Muscle layer of duodenum (tissue), 2 donors: ENCODE data around the gene ABCG2.

Experiments
- H3K27ac ChIP-seq: one replicate; pipeline ENCODE4 v1.7.0; 2013; ENCODE audit warnings: mild to moderate bottlenecking, low read length
- H3K27me3 ChIP-seq: one replicate; pipeline ENCODE4 v1.7.0; 2013; ENCODE audit warnings: low read depth, mild to moderate bottlenecking, control low read depth, low read length
- H3K36me3 ChIP-seq, 2 donors: one replicate each; pipeline ENCODE4 v1.7.0; 2013; ENCODE audit warnings: low read length in 2 of 2, control low read depth in 1 of 2, mild to moderate bottlenecking in 1 of 2; ENCODE audit not compliant: insufficient read depth in 2 of 2, control insufficient read depth in 1 of 2
- H3K4me1 ChIP-seq, 2 donors: one replicate each; pipeline ENCODE4 v1.7.0; 2013; ENCODE audit warnings: low read length in 2 of 2, mild to moderate bottlenecking in 2 of 2, control low read depth in 1 of 2, moderate library complexity in 1 of 2; ENCODE audit not compliant: insufficient read depth in 2 of 2, control insufficient read depth in 1 of 2
- H3K4me3 ChIP-seq, 2 donors: one replicate each; pipeline ENCODE4 v1.7.0; 2013; ENCODE audit warnings: low read length in 2 of 2, low read depth in 1 of 2, mild to moderate bottlenecking in 1 of 2
- H3K9me3 ChIP-seq, 2 donors: one replicate each; pipeline ENCODE4 v1.7.0; 2013; ENCODE audit warnings: low read length in 2 of 2, control low read depth in 1 of 2, mild to moderate bottlenecking in 1 of 2; ENCODE audit not compliant: control insufficient read depth in 1 of 2
- donor health status: healthy.

Gene ABCG2

GRCh38 chr4:88093874-88094273 is 64.6 kb downstream of the ABCG2 start:
- no peaks in the 10 kb centered on the region for H3K4me1 ChIP-seq
- no peaks in the 10 kb centered on the region for H3K27me3 ChIP-seq
- no peaks in the 10 kb centered on the region for H3K36me3 ChIP-seq
- no peak overlapping the region for H3K27ac ChIP-seq
- no peaks in the 10 kb centered on the region for H3K9me3 ChIP-seq
- no peak overlapping the region for H3K4me3 ChIP-seq

- no peaks in the 10 kb centered on the region for H3K4me1 ChIP-seq
Measured at GRCh38 chr4:88091378-88091777, 67.1 kb downstream of the ABCG2 start.

GRCh38 chr4:88090898-88091297 is 67.5 kb downstream of the ABCG2 start:
- no peaks in the 10 kb centered on the region for H3K9me3 ChIP-seq
- H3K4me3 ChIP-seq: no peak overlapping the region
- no peaks in the 10 kb centered on the region for H3K27me3 ChIP-seq
- no peaks in the 10 kb centered on the region for H3K4me1 ChIP-seq
- H3K27ac ChIP-seq: no peak overlapping the region
- no peaks in the 10 kb centered on the region for H3K36me3 ChIP-seq

More at GRCh38 chr4:88091378-88091777, 67.1 kb downstream of the ABCG2 start:
- Histone ChIP-seq H3K36me3 (no peaks in the 10 kb centered on the region), H3K27me3 (no peaks in the 10 kb centered on the region), H3K4me3 (no peak overlapping the region), H3K27ac (no peak overlapping the region), H3K9me3 (no peaks in the 10 kb centered on the region)

GRCh38 chr4:88087004-88087403 is 71.4 kb downstream of the ABCG2 start:
- Histone ChIP-seq H3K9me3 (no peaks in the 10 kb centered on the region), H3K27me3 (no peaks in the 10 kb centered on the region), H3K4me1 (no peaks in the 10 kb centered on the region), H3K27ac (no peak overlapping the region), H3K36me3 (no peaks in the 10 kb centered on the region), H3K4me3 (no peak overlapping the region)

DNA sequence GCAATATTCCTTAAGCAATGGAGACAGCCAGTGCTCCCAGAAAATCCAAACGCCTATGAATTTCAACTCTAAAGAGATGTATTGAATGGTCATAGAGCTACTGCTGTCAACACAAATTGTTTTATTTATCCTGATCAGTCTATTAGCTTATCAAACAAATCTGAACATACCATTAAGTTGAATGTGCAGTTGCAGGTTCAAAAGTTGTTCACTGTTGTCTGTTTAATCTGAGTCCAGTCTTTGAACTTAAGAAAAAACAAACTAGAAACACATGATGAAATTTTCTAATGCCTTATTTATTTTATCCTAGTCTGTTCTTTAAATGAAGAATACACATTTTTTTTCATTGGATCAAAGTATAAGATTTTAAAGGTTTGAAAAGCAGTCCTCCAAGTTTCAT is 77.8 kb downstream of the ABCG2 start:
- H3K27ac ChIP-seq: no peak overlapping the region
- peaks cover 4 to 16% of the 10 kb centered on the region in 2 donors for H3K36me3 ChIP-seq
- no peaks in the 10 kb centered on the region for H3K4me1 ChIP-seq
- no peaks in the 10 kb centered on the region for H3K9me3 ChIP-seq
- H3K4me3 ChIP-seq: no peak overlapping the region
- no peaks in the 10 kb centered on the region for H3K27me3 ChIP-seq

- Histone ChIP-seq H3K9me3 (no peaks in the 10 kb centered on the region), H3K27me3 (no peaks in the 10 kb centered on the region), H3K36me3 (peaks cover 15 to 33% of the 10 kb centered on the region in 2 donors), H3K4me3 (no peak overlapping the region), H3K27ac (no peak overlapping the region), H3K4me1 (no peaks in the 10 kb centered on the region)
Measured at GRCh38 chr4:88078579-88078978, 79.9 kb downstream of the ABCG2 start.

- Histone ChIP-seq H3K27ac (no peak overlapping the region), H3K4me3 (no peak overlapping the region), H3K36me3 (peaks cover 15 to 33% of the 10 kb centered on the region in 2 donors)
Measured at GRCh38 chr4:88077911-88078524, 80.4 kb downstream of the ABCG2 start.

GRCh38 chr4:88075336-88075735 is 83.1 kb downstream of the ABCG2 start:
- H3K4me3 ChIP-seq: no peak overlapping the region
- no peaks in the 10 kb centered on the region for H3K27me3 ChIP-seq
- no peaks in the 10 kb centered on the region for H3K9me3 ChIP-seq
- no peak overlapping the region for H3K27ac ChIP-seq
- no peaks in the 10 kb centered on the region for H3K4me1 ChIP-seq
- H3K36me3 ChIP-seq: peaks cover 25 to 57% of the 10 kb centered on the region in 2 donors

More at GRCh38 chr4:88077911-88078524, 80.4 kb downstream of the ABCG2 start:
- H3K4me1 ChIP-seq: no peaks in the 10 kb centered on the region
- no peaks in the 10 kb centered on the region for H3K27me3 ChIP-seq
- no peaks in the 10 kb centered on the region for H3K9me3 ChIP-seq

DNA sequence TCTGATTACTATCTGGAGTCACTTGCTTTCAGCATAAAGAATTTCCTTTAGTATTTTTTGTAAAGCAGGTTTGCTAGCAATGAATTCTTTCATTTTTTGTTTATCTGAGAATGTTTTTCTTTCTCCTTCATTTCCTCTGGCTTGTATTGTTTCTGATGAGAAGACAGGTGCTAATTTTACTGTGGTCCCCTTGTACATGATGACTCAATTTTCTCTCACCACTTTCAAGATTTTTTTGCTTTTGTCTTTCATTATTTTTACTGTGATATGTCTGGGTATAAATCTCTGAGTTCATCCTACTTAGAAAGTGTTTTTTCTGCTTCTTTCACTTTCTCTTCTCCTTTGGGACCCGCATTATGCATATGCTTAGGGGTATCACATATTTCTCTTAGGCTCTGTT is 88.4 kb downstream of the ABCG2 start:
- Histone ChIP-seq H3K36me3 (peaks cover 40 to 82% of the 10 kb centered on the region in 2 donors), H3K9me3 (no peaks in the 10 kb centered on the region)

GRCh38 chr4:88064410-88064809 is 94.0 kb downstream of the ABCG2 start:
- no peak overlapping the region for H3K27ac ChIP-seq
- no peaks in the 10 kb centered on the region for H3K27me3 ChIP-seq
- H3K4me3 ChIP-seq: no peak overlapping the region
- H3K4me1 ChIP-seq: no peaks in the 10 kb centered on the region
- peaks cover 32 to 64% of the 10 kb centered on the region in 2 donors for H3K36me3 ChIP-seq
- H3K9me3 ChIP-seq: no peaks in the 10 kb centered on the region

More for the DNA sequence above, 88.4 kb downstream of the ABCG2 start:
- H3K4me1 ChIP-seq: no peaks in the 10 kb centered on the region
- no peak overlapping the region for H3K27ac ChIP-seq
- no peak overlapping the region for H3K4me3 ChIP-seq
- H3K27me3 ChIP-seq: no peaks in the 10 kb centered on the region

GRCh38 chr4:88063634-88064296 is 94.7 kb downstream of the ABCG2 start:
- Histone ChIP-seq H3K4me1 (no peaks in the 10 kb centered on the region), H3K27ac (no peak overlapping the region), H3K4me3 (no peak overlapping the region), H3K36me3 (peaks cover 32 to 65% of the 10 kb centered on the region in 2 donors), H3K9me3 (no peaks in the 10 kb centered on the region), H3K27me3 (no peaks in the 10 kb centered on the region)
